ENCODE measurements around the gene RRAD. TPM values are rescaled to one million over a fixed set of nuclear protein-coding genes. Genes with fewer than 3 reads are reported as not detected.

The RRAD gene
- total RNA-seq, 1 donor from 2014 or later, result 54.2 TPM

GRCh38 chr16:66905633-66906539 lies 19.4 kb downstream of the RRAD start:
- Histone ChIP-seq H3K27me3 (no peaks in the 10 kb centered on the region), H3K4me1 (peaks cover 26 to 45% of the 10 kb centered on the region in 2 donors), H3K36me3 (no peaks in the 10 kb centered on the region), H3K4me3 (no peak overlapping the region), H3K9me3 (no peaks in the 10 kb centered on the region), H3K27ac (peak overlapping the region; percentile 90 to 92)
- TF ChIP-seq CTCF (IDR thresholded peaks at IDR 0.05), result no peak
- no peak for DNase-seq (ENCODE audit: low spot score in 2 of 2)
- intact Hi-C loops (cut with DNase I), result no loop called here

GRCh38 chr16:66904846-66905632 lies 20.3 kb downstream of the RRAD start:
- Histone ChIP-seq H3K27ac (peak overlapping the region; percentile 90 to 92), H3K27me3 (no peaks in the 10 kb centered on the region), H3K4me3 (no peak overlapping the region), H3K4me1 (peaks cover 31 to 53% of the 10 kb centered on the region in 2 donors), H3K36me3 (no peaks in the 10 kb centered on the region), H3K9me3 (no peaks in the 10 kb centered on the region)
- intact Hi-C loops (cut with DNase I), result no loop called here
- TF ChIP-seq CTCF (IDR thresholded peaks at IDR 0.05), result no peak
- no peak for DNase-seq (ENCODE audit: low spot score in 2 of 2)

GRCh38 chr16:66904428-66904845 lies 20.9 kb downstream of the RRAD start:
- intact Hi-C loops (cut with DNase I), result no loop called here
- no peaks in the 10 kb centered on the region for H3K36me3 ChIP-seq
- H3K9me3 ChIP-seq, result no peaks in the 10 kb centered on the region
- no peak for TF ChIP-seq CTCF (IDR thresholded peaks at IDR 0.05)
- no peak for DNase-seq (ENCODE audit: low spot score in 2 of 2)
- peak overlapping the region; percentile 90 to 92 for H3K27ac ChIP-seq
- no peaks in the 10 kb centered on the region for H3K27me3 ChIP-seq
- no peak overlapping the region for H3K4me3 ChIP-seq
- peaks cover 37 to 59% of the 10 kb centered on the region in 2 donors for H3K4me1 ChIP-seq

GRCh38 chr16:66903544-66904427 lies 21.5 kb downstream of the RRAD start:
- H3K36me3 ChIP-seq, result no peaks in the 10 kb centered on the region
- H3K27me3 ChIP-seq, result no peaks in the 10 kb centered on the region
- H3K4me1 ChIP-seq, result peaks cover 41 to 66% of the 10 kb centered on the region in 2 donors
- H3K9me3 ChIP-seq, result no peaks in the 10 kb centered on the region
- TF ChIP-seq CTCF (IDR thresholded peaks at IDR 0.05), result no peak
- H3K4me3 ChIP-seq, result no peak overlapping the region
- peak overlapping the region; percentile 90 to 92 for H3K27ac ChIP-seq
- no peak for DNase-seq (ENCODE audit: low spot score in 2 of 2)
- intact Hi-C loops (cut with DNase I), result no loop called here

Data from ascending aorta (tissue), 2 donors.